Endothelial cell of umbilical vein (primary cell): ENCODE results near the gene HBG2.

ENCODE experiments used
- EZH2 ChIP-seq: IDR thresholded peaks from 2 replicates; pipeline ENCODE4 v1.6.1; 2012; ENCODE audit warnings: borderline replicate concordance, low read depth, mild to moderate bottlenecking, moderate library complexity, low read length, inconsistent platforms; ENCODE audit not compliant: severe bottlenecking
- FOS ChIP-seq: IDR thresholded peaks from 2 replicates; pipeline ENCODE4 v1.6.1; 2011; ENCODE audit warnings: mild to moderate bottlenecking, low read length, moderate library complexity, borderline replicate concordance; ENCODE audit not compliant: insufficient read depth
- GATA2 ChIP-seq: IDR thresholded peaks from 2 replicates; pipeline ENCODE4 v1.7.0; 2011; ENCODE audit warnings: low read depth, mild to moderate bottlenecking, moderate library complexity, mixed read lengths, low read length; ENCODE audit not compliant: insufficient read length, insufficient read depth
- JUN ChIP-seq: IDR thresholded peaks from 2 replicates; pipeline ENCODE4 v1.6.1; 2011; ENCODE audit warnings: borderline replicate concordance, low read depth; ENCODE audit not compliant: insufficient read length, insufficient read depth
- MYC ChIP-seq: IDR thresholded peaks from one replicate; pipeline ENCODE4 v1.6.1; 2011; ENCODE audit warnings: mild to moderate bottlenecking, low read depth, low read length
- POLR2A ChIP-seq: IDR thresholded peaks from 2 replicates; pipeline ENCODE4 v1.6.1; 2012; ENCODE audit warnings: low read depth, mild to moderate bottlenecking, control low read depth, low read length
- POLR2AphosphoS5 ChIP-seq: IDR thresholded peaks from 2 replicates; pipeline ENCODE4 v1.6.1; 2012; ENCODE audit warnings: low read depth, mild to moderate bottlenecking, control low read depth, low read length, moderate library complexity; ENCODE audit not compliant: insufficient read depth
- TF ChIP-seq, protein P1 (sequence below), 2 donors: IDR thresholded peaks; 1 replicate in 1 of 2; 2 replicates in 1 of 2; pipeline ENCODE4 v1.5.1; 2011; ENCODE audit warnings: low read length in 2 of 2, mild to moderate bottlenecking in 2 of 2, moderate library complexity in 2 of 2, control low read depth in 1 of 2, inconsistent platforms in 1 of 2, low read depth in 1 of 2; ENCODE audit not compliant: insufficient read depth in 1 of 2; ENCODE audit errors: extremely low read depth in 1 of 2
- TF ChIP-seq, protein P2 (sequence below): IDR thresholded peaks from 2 replicates; pipeline ENCODE4 v1.6.1; 2011; ENCODE audit not compliant: insufficient read depth, insufficient read length

DNA sequence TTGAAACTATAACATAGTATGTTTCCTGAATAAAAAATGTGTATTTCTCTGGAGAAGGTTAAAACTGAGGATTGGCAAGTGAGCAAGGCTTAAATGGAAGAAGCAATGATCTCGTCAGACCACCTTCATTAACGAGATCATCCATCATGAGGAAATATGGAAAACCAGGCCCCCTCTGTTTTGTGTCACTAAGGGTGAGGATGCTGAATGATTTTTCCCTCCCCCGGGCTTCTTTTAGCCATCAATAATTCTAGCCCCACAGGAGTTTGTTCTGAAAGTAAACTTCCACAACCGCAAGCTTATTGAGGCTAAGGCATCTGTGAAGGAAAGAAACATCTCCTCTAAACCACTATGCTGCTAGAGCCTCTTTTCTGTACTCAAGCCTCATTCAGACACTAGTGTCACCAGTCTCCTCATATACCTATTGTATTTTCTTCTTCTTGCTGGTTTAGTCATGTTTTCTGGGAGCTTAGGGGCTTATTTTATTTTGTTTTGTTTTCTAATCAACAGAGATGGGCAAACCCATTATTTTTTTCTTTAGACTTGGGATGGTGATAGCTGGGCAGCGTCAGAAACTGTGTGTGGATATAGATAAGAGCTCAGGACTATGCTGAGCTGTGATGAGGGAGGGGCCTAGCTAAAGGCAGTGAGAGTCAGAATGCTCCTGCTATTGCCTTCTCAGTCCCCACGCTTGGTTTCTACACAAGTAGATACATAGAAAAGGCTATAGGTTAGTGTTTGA is 21.0 kb upstream of the HBG2 start:
- no peak for TF ChIP-seq EZH2
- TF ChIP-seq, protein P1, sequence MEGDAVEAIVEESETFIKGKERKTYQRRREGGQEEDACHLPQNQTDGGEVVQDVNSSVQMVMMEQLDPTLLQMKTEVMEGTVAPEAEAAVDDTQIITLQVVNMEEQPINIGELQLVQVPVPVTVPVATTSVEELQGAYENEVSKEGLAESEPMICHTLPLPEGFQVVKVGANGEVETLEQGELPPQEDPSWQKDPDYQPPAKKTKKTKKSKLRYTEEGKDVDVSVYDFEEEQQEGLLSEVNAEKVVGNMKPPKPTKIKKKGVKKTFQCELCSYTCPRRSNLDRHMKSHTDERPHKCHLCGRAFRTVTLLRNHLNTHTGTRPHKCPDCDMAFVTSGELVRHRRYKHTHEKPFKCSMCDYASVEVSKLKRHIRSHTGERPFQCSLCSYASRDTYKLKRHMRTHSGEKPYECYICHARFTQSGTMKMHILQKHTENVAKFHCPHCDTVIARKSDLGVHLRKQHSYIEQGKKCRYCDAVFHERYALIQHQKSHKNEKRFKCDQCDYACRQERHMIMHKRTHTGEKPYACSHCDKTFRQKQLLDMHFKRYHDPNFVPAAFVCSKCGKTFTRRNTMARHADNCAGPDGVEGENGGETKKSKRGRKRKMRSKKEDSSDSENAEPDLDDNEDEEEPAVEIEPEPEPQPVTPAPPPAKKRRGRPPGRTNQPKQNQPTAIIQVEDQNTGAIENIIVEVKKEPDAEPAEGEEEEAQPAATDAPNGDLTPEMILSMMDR (IDR thresholded peaks at IDR 0.05; ENCODE audit: extremely low read depth in 1 of 2, insufficient read depth in 1 of 2, low read depth in 1 of 2, low read length in 2 of 2), result no peak
- TF ChIP-seq POLR2A, result no peak
- TF ChIP-seq, protein P2, sequence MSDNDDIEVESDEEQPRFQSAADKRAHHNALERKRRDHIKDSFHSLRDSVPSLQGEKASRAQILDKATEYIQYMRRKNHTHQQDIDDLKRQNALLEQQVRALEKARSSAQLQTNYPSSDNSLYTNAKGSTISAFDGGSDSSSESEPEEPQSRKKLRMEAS, result no peak
- TF ChIP-seq POLR2AphosphoS5, result no peak
- TF ChIP-seq MYC, result no peak
- TF ChIP-seq JUN, result no peak
- no peak for TF ChIP-seq GATA2
- no peak for TF ChIP-seq FOS
